Measurements from ENCODE around the gene FAM241A. TPM values are rescaled to one million over a fixed set of nuclear protein-coding genes. Genes with fewer than 3 reads are reported as not detected.
"Not testable (repeated sequence)": the region's sequence is repeated elsewhere in the genome, so short reads cannot be mapped to it uniquely, and the experiment has no call there.

Gene FAM241A
- total RNA-seq, 1 donor from 2014 or later: not detected

DNA sequence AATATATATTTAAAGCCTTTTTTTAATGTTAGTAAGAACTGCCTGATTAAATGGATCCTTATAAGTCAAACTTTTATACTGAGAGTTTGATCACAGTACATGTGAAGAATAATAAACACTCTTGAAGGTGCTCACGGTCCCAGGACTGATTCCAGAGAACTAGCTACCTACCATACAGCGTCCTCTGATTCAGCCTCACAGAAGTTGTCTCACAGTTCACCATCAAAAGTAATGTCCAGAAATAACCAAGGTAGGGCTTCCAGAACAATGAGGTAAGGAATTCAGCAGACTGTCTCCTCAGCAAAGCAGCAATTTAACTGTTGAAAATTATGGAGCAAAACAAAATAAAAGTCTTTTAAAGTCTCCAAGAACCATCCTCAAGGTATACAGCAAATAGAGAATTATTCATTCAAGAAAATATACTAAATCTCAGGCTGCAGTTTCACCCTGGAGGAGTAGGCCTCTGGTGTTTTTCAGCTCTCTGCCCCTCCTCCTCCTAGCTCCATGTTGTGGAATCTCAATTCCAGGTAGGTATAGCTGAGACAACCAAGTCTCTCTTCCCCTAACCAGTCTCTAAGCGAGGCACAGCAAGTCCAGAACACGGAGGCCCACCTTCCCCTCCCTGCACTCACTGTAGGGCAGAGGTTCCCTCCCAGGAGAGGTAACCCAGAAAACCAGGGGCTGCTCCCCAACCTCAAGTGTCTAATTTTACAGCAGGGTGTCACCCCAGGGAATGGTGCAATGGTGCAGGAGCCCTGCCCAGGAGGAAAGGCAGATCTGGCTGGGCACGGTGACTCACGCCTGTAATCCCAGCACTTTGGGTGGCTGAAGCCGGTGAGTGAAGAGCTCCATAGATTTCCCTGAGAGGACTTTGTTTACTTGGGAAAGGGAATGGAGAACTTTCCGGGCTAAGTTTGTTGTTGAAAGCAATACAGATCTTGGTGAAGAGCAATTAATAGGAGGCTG lies 28.6 kb downstream of the FAM241A start:
- no peak overlapping the region for H3K4me3 Mint-ChIP-seq
- Histone ChIP-seq H4K20me1 (ENCODE audit: low read depth) (no peaks in the 10 kb centered on the region), H3K27ac (no peak overlapping the region), H3K9me3 (ENCODE audit: low read depth) (no peaks in the 10 kb centered on the region), H3K9ac (no peak overlapping the region), H2AFZ (replicated peaks) (peak overlapping the region; percentile 83), H3F3A (ENCODE audit: low read depth) (no peaks in the 10 kb centered on the region), H3K4me2 (no peak overlapping the region), H3K27me3 (no peaks in the 10 kb centered on the region), H3K4me1 (no peaks in the 10 kb centered on the region), H3K4me3 (no peak overlapping the region), H3K79me2 (ENCODE audit: low read depth) (no peaks in the 10 kb centered on the region), H3K36me3 (no peaks in the 10 kb centered on the region)
- no peak for DNase-seq (ENCODE audit: low spot score)
- H3K9me3 Mint-ChIP-seq: no peaks in the 10 kb centered on the region
- no peak overlapping the region for H3K27ac Mint-ChIP-seq
- no peaks in the 10 kb centered on the region for H3K27me3 Mint-ChIP-seq (ENCODE audit: insufficient read depth, low read depth)
- TF ChIP-seq, protein P1, sequence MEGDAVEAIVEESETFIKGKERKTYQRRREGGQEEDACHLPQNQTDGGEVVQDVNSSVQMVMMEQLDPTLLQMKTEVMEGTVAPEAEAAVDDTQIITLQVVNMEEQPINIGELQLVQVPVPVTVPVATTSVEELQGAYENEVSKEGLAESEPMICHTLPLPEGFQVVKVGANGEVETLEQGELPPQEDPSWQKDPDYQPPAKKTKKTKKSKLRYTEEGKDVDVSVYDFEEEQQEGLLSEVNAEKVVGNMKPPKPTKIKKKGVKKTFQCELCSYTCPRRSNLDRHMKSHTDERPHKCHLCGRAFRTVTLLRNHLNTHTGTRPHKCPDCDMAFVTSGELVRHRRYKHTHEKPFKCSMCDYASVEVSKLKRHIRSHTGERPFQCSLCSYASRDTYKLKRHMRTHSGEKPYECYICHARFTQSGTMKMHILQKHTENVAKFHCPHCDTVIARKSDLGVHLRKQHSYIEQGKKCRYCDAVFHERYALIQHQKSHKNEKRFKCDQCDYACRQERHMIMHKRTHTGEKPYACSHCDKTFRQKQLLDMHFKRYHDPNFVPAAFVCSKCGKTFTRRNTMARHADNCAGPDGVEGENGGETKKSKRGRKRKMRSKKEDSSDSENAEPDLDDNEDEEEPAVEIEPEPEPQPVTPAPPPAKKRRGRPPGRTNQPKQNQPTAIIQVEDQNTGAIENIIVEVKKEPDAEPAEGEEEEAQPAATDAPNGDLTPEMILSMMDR (IDR thresholded peaks at IDR 0.05): no peak
- TF ChIP-seq EZH2 (IDR thresholded peaks at IDR 0.05) (no peak), EZH2phosphoT487 (IDR thresholded peaks at IDR 0.05) (no peak)
- no peaks in the 10 kb centered on the region for H3K36me3 Mint-ChIP-seq
- no peaks in the 10 kb centered on the region for H3K4me1 Mint-ChIP-seq

DNA sequence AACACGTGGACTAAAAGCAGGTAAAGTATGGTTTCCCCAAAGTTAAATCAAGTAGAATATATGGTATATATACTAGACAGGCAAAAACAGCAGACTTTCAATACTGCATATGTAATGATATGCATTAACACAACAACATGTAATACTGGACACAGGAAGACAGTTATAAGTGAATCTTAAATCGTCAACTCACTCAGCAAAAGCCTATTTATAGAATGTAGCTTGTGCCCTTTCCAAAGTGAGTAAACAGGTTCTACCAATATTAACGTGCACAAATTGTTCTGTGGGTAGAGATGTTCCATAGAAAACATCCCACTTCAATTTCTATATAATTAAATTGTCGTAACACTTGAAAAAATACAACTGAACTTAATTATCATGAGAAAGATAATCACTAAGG lies 30.6 kb downstream of the FAM241A start:
- Mint-ChIP-seq H3K9me3 (no peaks in the 10 kb centered on the region), H3K27me3 (ENCODE audit: insufficient read depth, low read depth) (no peaks in the 10 kb centered on the region), H3K36me3 (no peaks in the 10 kb centered on the region), H3K4me1 (no peaks in the 10 kb centered on the region), H3K4me3 (no peak overlapping the region), H3K27ac (no peak overlapping the region)
- Histone ChIP-seq H3K9me3 (ENCODE audit: low read depth) (no peaks in the 10 kb centered on the region), H3K4me2 (no peak overlapping the region), H2AFZ (replicated peaks) (no peak overlapping the region), H3K36me3 (no peaks in the 10 kb centered on the region), H4K20me1 (ENCODE audit: low read depth) (no peaks in the 10 kb centered on the region), H3K79me2 (ENCODE audit: low read depth) (no peaks in the 10 kb centered on the region), H3K27me3 (no peaks in the 10 kb centered on the region), H3K4me1 (no peaks in the 10 kb centered on the region), H3K27ac (no peak overlapping the region), H3K9ac (no peak overlapping the region), H3F3A (ENCODE audit: low read depth) (no peaks in the 10 kb centered on the region), H3K4me3 (no peak overlapping the region)
- no peak for TF ChIP-seq EZH2 (IDR thresholded peaks at IDR 0.05)
- TF ChIP-seq EZH2phosphoT487 (IDR thresholded peaks at IDR 0.05): no peak
- no peak for DNase-seq (ENCODE audit: low spot score)

DNA sequence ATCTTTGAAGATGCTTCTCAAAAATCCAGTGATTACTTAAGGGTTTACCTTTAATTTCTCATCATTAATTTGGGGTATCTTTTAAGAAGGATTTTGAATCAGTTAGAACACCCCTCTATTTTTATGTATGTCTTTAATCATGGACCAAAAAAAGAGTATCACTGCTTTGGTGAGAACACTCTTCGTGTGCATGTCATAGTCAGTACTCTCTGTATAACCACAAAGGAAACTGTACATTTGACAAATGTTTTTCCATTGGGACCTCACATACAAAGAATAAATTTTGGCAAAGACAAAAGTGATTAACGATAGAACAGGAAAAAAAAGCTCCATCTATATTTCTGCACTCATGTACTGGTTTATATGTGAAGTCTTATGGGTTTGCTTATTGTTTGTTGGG lies 31.3 kb downstream of the FAM241A start:
- H3K4me2 ChIP-seq: no peak overlapping the region
- Mint-ChIP-seq H3K27me3 (ENCODE audit: insufficient read depth, low read depth) (no peaks in the 10 kb centered on the region), H3K27ac (no peak overlapping the region), H3K36me3 (no peaks in the 10 kb centered on the region), H3K4me3 (no peak overlapping the region), H3K4me1 (no peaks in the 10 kb centered on the region), H3K9me3 (no peaks in the 10 kb centered on the region)
- H3K4me3 ChIP-seq: no peak overlapping the region
- H3K27ac ChIP-seq: no peak overlapping the region
- TF ChIP-seq, protein P1 (IDR thresholded peaks at IDR 0.05): no peak
- no peak for TF ChIP-seq EZH2 (IDR thresholded peaks at IDR 0.05)
- TF ChIP-seq EZH2phosphoT487 (IDR thresholded peaks at IDR 0.05): no peak
- no peak overlapping the region for H2AFZ ChIP-seq (replicated peaks)
- no peak overlapping the region for H3K9ac ChIP-seq
- no peaks in the 10 kb centered on the region for H3K36me3 ChIP-seq
- H3F3A ChIP-seq (ENCODE audit: low read depth): no peaks in the 10 kb centered on the region
- DNase-seq (ENCODE audit: low spot score): no peak
- no peaks in the 10 kb centered on the region for H3K4me1 ChIP-seq
- no peaks in the 10 kb centered on the region for H4K20me1 ChIP-seq (ENCODE audit: low read depth)
- H3K27me3 ChIP-seq: no peaks in the 10 kb centered on the region
- no peaks in the 10 kb centered on the region for H3K9me3 ChIP-seq (ENCODE audit: low read depth)
- H3K79me2 ChIP-seq (ENCODE audit: low read depth): no peaks in the 10 kb centered on the region

DNA sequence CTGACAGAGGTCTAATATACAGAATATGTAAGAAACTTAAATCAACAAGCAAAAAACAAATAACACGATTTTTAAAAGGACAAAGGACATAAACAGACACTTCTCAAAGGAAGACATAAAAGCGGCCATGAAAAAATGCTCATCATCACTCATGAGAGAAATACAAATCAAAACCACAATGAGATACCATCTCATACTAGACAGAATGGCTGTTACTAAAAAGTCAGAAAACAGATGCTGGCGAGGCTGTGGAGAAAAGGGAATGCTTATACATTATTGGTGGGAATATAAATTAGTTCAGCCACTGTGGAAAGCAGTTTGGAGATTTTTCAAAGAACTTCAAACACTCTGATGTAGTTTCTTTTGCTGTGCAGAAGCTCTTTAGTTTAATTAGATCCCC lies 33.5 kb downstream of the FAM241A start:
- not testable (repeated sequence) for H3K36me3 Mint-ChIP-seq; H3K9me3 ChIP-seq (ENCODE audit: low read depth); H3K4me1 ChIP-seq; H3K4me1 Mint-ChIP-seq; H3K27me3 Mint-ChIP-seq (ENCODE audit: insufficient read depth, low read depth); H3K27me3 ChIP-seq; H3K4me2 ChIP-seq; H3F3A ChIP-seq (ENCODE audit: low read depth); H4K20me1 ChIP-seq (ENCODE audit: low read depth); DNase-seq (ENCODE audit: low spot score); H2AFZ ChIP-seq (replicated peaks); H3K27ac ChIP-seq; H3K9me3 Mint-ChIP-seq; H3K36me3 ChIP-seq; H3K9ac ChIP-seq; H3K27ac Mint-ChIP-seq; H3K4me3 Mint-ChIP-seq; H3K79me2 ChIP-seq (ENCODE audit: low read depth); H3K4me3 ChIP-seq

Measured in neural progenitor cell (in vitro differentiated cells).